Retinal pigment epithelial cell (primary cell): ENCODE results near the gene PDZD11.

Source experiments
- DNase-seq: peaks from one replicate; pipeline ENCODE4 v3.0.0-alpha.2; 2010; ENCODE audit warnings: low read depth
- H3K4me3 ChIP-seq: 2 replicates; pipeline ENCODE4 v1.5.1; 2011; ENCODE audit warnings: mild to moderate bottlenecking, low read length, control low read depth, moderate library complexity
- TF ChIP-seq, protein P1 (sequence below): conservative IDR thresholded peaks from 2 replicates; pipeline ENCODE4 v1.5.1; 2011; ENCODE audit warnings: low read depth, low read length, control low read depth, inconsistent platforms

The PDZD11 gene

DNA sequence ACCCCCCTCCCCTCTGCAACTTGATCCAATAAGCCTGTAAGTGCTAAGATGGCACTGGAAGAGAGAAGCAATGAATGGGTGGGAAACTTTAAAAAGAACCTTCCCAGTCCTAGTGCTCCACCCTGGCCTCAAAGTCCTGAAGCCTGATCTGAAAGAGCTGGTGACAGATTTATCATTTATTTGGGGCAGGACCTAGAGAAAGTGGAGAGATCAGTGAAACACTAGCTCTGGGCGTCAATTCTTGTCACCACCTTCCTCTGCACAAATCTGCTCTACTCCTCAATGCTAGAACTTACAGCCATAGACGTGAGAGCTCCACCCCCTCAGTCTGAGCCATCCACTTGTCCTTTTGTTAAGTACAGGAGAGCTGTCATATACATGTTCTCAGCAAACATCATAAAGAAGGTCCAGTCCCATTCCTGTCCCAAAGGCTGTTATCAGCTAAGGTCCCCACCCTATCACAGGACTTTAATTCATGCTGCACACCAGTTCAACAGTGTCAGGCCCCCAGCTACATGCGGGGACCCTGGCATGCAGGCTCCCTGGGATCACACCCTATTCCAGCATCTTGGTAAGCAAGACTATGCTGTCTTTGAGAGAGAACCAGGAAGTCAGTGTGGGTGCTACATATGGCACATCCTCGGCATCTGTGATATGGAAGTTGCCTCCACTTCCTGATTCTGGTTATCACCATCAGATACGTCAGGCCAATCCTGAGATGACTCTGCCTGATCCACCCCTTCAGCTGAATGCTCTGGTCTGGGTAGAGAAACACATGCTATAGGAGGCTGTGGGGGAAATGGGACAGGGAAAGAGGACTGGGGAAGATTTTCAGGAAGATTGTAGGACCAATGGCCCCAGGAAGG, 32.1 kb downstream of the PDZD11 start:
- no peak for DNase-seq
- TF ChIP-seq, protein P1, sequence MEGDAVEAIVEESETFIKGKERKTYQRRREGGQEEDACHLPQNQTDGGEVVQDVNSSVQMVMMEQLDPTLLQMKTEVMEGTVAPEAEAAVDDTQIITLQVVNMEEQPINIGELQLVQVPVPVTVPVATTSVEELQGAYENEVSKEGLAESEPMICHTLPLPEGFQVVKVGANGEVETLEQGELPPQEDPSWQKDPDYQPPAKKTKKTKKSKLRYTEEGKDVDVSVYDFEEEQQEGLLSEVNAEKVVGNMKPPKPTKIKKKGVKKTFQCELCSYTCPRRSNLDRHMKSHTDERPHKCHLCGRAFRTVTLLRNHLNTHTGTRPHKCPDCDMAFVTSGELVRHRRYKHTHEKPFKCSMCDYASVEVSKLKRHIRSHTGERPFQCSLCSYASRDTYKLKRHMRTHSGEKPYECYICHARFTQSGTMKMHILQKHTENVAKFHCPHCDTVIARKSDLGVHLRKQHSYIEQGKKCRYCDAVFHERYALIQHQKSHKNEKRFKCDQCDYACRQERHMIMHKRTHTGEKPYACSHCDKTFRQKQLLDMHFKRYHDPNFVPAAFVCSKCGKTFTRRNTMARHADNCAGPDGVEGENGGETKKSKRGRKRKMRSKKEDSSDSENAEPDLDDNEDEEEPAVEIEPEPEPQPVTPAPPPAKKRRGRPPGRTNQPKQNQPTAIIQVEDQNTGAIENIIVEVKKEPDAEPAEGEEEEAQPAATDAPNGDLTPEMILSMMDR: no peak
- H3K4me3 ChIP-seq: no peak overlapping the region

DNA sequence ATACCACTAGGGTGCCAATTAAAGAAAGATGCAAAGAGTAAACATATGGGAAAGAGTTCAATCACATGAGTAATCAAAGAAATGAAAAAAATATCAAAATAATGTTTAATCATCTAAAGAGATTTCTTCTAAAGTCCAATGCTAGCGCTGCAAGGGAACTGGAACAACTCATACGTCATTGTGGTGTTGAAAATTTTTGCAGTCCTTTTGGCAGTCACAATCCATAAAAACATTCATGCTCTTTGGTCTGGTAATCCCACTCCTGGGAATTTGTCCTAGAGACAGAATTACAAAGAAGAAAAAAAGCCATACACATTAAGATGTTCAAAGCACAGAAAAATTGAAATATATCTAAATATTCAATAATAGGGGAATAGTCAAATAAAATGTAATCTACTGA, 34.3 kb downstream of the PDZD11 start:
- TF ChIP-seq, protein P1: no peak
- no peak overlapping the region for H3K4me3 ChIP-seq
- DNase-seq: no peak

DNA sequence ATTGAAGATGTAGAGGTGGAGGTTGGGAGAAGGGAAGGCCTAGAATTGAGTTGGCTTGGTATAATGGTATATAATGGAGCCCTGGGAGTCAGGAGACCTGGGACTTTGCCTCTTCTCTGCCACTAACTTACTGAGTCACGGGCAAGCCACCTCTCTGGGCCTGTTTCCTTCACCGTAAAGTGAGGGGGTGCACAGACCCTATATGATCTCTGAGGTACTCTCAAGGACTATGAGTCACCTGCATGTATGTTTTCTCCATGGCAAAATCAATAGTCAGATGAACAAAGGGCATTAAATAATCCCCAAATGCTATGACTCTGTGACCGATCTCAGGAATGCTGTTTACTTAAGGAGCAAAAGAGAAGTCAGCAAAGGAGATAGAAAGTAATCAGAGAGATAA, 34.8 kb downstream of the PDZD11 start:
- DNase-seq: no peak
- H3K4me3 ChIP-seq: no peak overlapping the region
- TF ChIP-seq, protein P1: no peak

DNA sequence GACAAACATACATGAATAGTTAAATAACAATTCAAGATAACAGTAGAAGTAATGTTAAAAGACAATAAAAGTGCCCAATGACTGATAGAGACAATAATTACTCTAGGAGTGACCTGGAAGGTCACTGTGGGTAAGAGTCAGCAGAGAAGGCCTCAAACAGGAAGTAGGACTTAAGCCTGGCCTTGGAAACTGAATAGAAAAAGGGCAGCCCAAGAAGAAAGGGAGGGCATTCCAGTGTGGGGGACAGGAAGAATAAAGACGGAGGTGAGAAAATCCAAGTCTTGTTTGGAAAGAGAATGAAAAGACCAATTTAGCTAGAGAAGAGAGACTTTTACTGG, 35.7 kb downstream of the PDZD11 start:
- TF ChIP-seq, protein P1: no peak
- H3K4me3 ChIP-seq: no peak overlapping the region

DNA sequence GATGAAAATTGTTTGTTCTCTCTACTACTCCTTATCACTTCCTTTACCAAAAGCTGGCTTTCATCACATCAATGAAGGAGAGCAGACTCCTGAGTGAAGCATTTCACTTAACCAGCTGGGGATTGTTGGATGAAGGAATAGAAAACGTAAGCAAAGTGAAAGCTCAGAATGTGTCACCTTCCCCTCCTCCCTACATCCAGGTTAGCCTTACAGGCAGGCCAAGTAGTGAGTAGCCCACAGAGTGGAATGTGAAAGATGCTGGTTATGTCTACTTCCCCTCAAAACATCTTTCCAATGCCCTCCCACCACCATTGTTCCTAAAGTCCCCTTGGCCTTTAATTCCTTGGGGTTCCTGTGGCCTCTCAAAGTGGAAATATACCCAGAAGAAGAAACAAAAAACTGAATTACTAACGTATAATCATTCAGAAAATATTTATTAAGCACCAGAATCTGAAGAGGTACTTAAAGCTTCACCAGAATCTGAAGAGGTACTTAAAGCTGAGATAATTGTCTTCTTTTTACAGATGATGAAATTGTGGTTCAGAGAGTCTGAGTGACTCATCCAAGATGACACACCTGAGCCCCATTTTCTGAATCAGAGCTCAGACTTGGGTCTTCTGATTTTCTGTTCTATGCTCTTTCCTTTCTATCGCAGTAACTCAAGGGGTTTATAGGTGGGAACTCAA, 36.2 kb downstream of the PDZD11 start:
- DNase-seq: no peak
- TF ChIP-seq, protein P1: no peak
- no peak overlapping the region for H3K4me3 ChIP-seq

More for the DNA sequence above, 35.7 kb downstream of the PDZD11 start:
- DNase-seq: no peak

DNA sequence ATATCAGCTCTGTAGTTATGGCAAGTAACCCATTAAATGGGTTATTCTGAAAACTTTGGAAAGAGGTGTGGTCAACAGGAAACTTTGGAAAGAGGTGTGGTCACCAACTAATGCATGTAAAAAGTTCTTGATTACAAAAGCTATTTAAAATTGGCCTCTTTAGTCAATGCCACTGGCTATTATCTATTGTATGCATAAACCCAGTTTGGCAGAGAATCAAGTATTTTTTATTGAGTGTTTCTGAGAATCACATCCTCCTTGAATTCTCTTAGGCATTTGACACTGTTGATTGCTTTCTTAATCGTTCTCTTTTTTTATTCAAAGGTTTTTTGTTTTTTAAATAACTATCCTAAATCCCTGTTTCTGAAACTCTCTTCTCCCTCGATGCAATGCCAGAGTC, 37.2 kb downstream of the PDZD11 start:
- no peak for DNase-seq
- TF ChIP-seq, protein P1: no peak
- H3K4me3 ChIP-seq: no peak overlapping the region

DNA sequence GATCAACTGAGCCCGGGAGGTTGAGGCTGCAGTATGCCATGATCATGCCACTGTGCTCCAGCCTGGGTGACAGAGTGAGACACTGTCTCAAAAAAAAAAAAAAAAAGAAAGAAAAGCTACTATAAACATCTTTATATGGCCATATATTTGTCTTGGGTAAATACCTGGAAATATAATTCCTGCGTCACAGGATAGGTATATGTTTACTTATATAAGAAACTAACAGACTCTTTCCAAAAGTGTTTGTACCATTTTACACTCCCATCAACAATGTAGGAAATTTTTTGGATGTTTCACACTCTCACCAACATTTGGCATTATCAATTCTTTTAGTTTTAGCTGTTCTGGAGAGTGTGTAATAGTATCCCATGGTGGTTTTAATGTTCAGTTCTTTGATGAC, 42.5 kb downstream of the PDZD11 start:
- H3K4me3 ChIP-seq: no peak overlapping the region
- DNase-seq: no peak
- TF ChIP-seq, protein P1: no peak
